HepG2 (cell line): ENCODE results near the gene IL1A. TPM values are rescaled to one million over a fixed set of nuclear protein-coding genes. Genes with fewer than 3 reads are reported as not detected.

Experiments used
- BATF2 ChIP-seq: sonication (generic); formaldehyde crosslinking; IDR thresholded peaks from 2 replicates; pipeline ENCODE4 v1.8.0; 2022; ENCODE audit warnings: mild to moderate bottlenecking, missing genetic modification reagents, moderate library complexity
- CREB1 ChIP-seq, 2 experiments: fragments of 450-650 bp in 1 of 2; IDR thresholded peaks; 2 replicates each; pipeline ENCODE4 v1.6.1; 2016 to 2017; ENCODE audit warnings: control low read depth in 1 of 2, mild to moderate bottlenecking in 1 of 2, missing compliant biosample characterization in 1 of 2, missing genetic modification characterization in 1 of 2
- FOSL1 ChIP-seq: sonication (generic); formaldehyde crosslinking; IDR thresholded peaks from 2 replicates; pipeline ENCODE4 v1.9.0; 2021; ENCODE audit warnings: missing genetic modification reagents, borderline replicate concordance
- FOXA3 ChIP-seq: IDR thresholded peaks from 2 replicates; pipeline ENCODE4 v1.6.1; 2016; ENCODE audit warnings: missing genetic modification reagents, missing compliant biosample characterization
- HDAC1 ChIP-seq: sonication (generic); formaldehyde crosslinking; IDR thresholded peaks from 2 replicates; pipeline ENCODE4 v1.5.1; 2020; ENCODE audit warnings: mild to moderate bottlenecking, missing genetic modification reagents
- HINFP ChIP-seq: sonication (generic); formaldehyde crosslinking; IDR thresholded peaks from 2 replicates; pipeline ENCODE4 v1.4.0; 2020; ENCODE audit warnings: low read depth, mild to moderate bottlenecking, missing genetic modification reagents
- KLF13 ChIP-seq: sonication (generic); formaldehyde crosslinking; IDR thresholded peaks from 2 replicates; pipeline ENCODE4 v1.4.0; 2020; ENCODE audit warnings: mild to moderate bottlenecking, missing genetic modification reagents
- NFKBIZ ChIP-seq: IDR thresholded peaks from 2 replicates; pipeline ENCODE4 v1.6.1; 2018; ENCODE audit warnings: missing genetic modification reagents, missing compliant biosample characterization
- SIX4 ChIP-seq: sonication (generic); formaldehyde crosslinking; IDR thresholded peaks from 2 replicates; pipeline ENCODE4 v1.4.0; 2020; ENCODE audit warnings: missing genetic modification reagents
- SNAPC5 ChIP-seq: sonication (generic); formaldehyde crosslinking; IDR thresholded peaks from 2 replicates; pipeline ENCODE4 v1.8.1; 2023; ENCODE audit warnings: mild to moderate bottlenecking, missing genetic modification reagents, borderline replicate concordance
- SUZ12 ChIP-seq: fragments of 150-350 bp; IDR thresholded peaks from 2 replicates; pipeline ENCODE4 v1.6.1; 2014; ENCODE audit warnings: low read depth, low read length
- TEAD2 ChIP-seq: sonication (generic); formaldehyde crosslinking; IDR thresholded peaks from 2 replicates; pipeline ENCODE4 v1.9.0; 2021; ENCODE audit warnings: missing genetic modification reagents
- XRCC5 ChIP-seq: fragments of 200-400 bp; formaldehyde crosslinking; optimal IDR thresholded peaks from 2 replicates; pipeline ENCODE3; 2017; ENCODE audit warnings: mild to moderate bottlenecking, low read length
- ZBTB8A ChIP-seq: sonication (generic); formaldehyde crosslinking; IDR thresholded peaks from 2 replicates; pipeline ENCODE4 v1.4.0; 2020; ENCODE audit warnings: mild to moderate bottlenecking, low read depth, missing genetic modification reagents, borderline replicate concordance
- ZNF12 ChIP-seq: sonication (generic); formaldehyde crosslinking; IDR thresholded peaks from 2 replicates; pipeline ENCODE4 v1.5.0; 2020; ENCODE audit warnings: missing genetic modification reagents
- ZNF326 ChIP-seq: sonication (generic); formaldehyde crosslinking; IDR thresholded peaks from 2 replicates; pipeline ENCODE4 v1.4.0; 2020; ENCODE audit warnings: missing genetic modification reagents, borderline replicate concordance
- ZNF557 ChIP-seq: sonication (generic); formaldehyde crosslinking; IDR thresholded peaks from 2 replicates; pipeline ENCODE4 v1.4.0; 2020; ENCODE audit warnings: missing genetic modification reagents
- polyA plus RNA-seq, 8 experiments: library from polyadenylated mRNA; depleted of rRNA in 3 of 8; stranded (reverse) in 7 of 8; unstranded in 1 of 8; fragments of >200 nt; fragmentation: Illumina TruSeq in 4 of 8; extraction: Trizol in 4 of 8; gene quantifications; 2 replicates each; pipeline versions ENCODE4 v1.2.1 to v1.2.3, GENCODE V29; 2011 to 2016; ENCODE audit warnings: low read depth in 4 of 8, missing spikeins in 1 of 8, mixed read lengths in 1 of 8; ENCODE audit not compliant: insufficient read depth in 1 of 8
- total RNA-seq, 5 experiments: library from RNA; depleted of rRNA; stranded (reverse); fragments of >200 nt; fragmentation: Illumina TruSeq; extraction: Trizol; gene quantifications; 2 replicates each; pipeline ENCODE4 v1.2.3, GENCODE V29; 2016; ENCODE audit warnings: low read depth in 1 of 5
- TF ChIP-seq, protein P1 (sequence below): sonication (generic); formaldehyde crosslinking; IDR thresholded peaks from one replicate; pipeline ENCODE4 v1.5.1; 2020; ENCODE audit warnings: mild to moderate bottlenecking, missing genetic modification reagents; ENCODE audit errors: not compliant biosample characterization

IL1A gene
- total and polyA plus RNA-seq, 2 of the 13 experiments (the other 11 are each of a cell fraction or from before 2014, with no cell fraction given) = not detected

DNA sequence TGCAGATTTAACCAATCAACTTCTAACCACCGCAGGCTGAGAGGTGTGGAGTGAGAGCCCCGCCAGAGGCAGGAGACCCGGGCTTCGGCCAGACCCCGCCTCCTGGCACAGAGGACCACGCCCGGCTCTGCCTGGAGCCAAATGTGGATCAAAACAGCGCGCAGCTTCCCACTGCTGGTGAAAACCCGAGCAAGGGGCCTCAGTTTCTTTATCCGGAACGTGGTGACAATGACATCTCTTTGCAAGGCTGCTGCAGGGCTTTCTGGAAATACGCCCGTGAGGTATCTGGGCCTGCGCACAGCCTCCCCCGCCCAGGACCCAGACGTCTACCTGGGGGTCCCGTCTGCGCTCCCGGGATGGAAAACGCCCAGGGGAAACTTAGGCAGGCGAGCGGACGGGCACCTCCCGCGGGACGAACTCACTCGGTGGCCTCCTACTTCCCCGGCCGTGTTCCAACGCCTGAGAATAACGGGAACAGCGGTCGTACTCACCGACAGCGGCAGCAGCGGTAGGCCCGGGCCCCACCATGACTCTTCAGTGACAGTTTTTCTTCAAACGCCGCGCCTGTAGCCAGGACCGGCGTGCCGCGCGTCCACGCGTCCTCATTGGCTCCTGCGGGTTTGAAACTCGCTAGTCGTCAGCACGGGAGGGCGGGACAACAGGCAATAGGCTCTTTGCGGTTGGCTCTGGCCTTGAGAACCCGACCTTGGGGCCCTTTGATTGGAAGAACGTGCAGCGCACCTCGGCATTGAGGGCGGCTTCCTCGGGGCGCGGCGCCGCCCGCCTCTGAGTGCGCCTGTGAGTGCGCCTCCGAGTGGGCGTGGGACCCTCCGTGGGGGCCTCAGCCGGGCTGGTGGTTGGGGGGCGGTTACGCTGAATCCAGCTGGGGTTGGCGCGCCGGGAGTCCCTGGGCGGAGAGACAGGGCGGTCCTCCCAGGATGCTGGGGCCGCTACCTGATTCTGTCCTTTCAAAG is 19.9 kb downstream of the IL1A start, which contains the start of gene CKAP2L (continued):
- TF ChIP-seq, protein P1, sequence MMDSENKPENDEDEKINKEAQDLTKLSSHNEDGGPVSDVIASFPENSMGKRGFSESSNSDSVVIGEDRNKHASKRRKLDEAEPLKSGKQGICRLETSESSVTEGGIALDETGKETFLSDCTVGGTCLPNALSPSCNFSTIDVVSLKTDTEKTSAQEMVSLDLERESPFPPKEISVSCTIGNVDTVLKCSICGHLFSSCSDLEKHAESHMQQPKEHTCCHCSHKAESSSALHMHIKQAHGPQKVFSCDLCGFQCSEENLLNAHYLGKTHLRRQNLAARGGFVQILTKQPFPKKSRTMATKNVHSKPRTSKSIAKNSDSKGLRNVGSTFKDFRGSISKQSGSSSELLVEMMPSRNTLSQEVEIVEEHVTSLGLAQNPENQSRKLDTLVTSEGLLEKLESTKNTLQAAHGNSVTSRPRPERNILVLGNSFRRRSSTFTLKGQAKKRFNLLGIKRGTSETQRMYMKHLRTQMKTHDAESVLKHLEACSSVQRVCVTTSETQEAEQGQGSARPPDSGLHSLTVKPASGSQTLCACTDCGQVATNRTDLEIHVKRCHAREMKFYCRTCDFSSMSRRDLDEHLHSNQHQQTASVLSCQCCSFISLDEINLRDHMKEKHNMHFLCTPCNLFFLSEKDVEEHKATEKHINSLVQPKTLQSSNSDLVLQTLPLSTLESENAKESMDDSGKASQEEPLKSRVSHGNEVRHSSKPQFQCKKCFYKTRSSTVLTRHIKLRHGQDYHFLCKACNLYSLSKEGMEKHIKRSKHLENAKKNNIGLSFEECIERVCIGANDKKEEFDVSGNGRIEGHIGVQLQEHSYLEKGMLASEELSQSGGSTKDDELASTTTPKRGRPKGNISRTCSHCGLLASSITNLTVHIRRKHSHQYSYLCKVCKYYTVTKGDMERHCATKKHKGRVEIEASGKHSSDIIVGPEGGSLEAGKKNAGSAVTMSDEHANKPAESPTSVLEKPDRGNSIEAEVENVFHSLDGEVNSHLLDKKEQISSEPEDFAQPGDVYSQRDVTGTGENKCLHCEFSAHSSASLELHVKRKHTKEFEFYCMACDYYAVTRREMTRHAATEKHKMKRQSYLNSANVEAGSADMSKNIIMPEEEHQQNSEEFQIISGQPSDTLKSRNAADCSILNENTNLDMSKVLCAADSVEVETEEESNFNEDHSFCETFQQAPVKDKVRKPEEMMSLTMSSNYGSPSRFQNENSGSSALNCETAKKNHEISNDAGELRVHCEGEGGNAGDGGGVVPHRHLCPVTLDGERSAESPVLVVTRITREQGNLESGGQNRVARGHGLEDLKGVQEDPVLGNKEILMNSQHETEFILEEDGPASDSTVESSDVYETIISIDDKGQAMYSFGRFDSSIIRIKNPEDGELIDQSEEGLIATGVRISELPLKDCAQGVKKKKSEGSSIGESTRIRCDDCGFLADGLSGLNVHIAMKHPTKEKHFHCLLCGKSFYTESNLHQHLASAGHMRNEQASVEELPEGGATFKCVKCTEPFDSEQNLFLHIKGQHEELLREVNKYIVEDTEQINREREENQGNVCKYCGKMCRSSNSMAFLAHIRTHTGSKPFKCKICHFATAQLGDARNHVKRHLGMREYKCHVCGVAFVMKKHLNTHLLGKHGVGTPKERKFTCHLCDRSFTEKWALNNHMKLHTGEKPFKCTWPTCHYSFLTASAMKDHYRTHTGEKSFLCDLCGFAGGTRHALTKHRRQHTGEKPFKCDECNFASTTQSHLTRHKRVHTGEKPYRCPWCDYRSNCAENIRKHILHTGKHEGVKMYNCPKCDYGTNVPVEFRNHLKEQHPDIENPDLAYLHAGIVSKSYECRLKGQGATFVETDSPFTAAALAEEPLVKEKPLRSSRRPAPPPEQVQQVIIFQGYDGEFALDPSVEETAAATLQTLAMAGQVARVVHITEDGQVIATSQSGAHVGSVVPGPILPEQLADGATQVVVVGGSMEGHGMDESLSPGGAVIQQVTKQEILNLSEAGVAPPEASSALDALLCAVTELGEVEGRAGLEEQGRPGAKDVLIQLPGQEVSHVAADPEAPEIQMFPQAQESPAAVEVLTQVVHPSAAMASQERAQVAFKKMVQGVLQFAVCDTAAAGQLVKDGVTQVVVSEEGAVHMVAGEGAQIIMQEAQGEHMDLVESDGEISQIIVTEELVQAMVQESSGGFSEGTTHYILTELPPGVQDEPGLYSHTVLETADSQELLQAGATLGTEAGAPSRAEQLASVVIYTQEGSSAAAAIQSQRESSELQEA (CRISPR knock-in tag) = no peak
- TF ChIP-seq XRCC5 = peak; percentile 68
- peak; percentile 42; the same call in 1 of the 2 replicates for TF ChIP-seq SUZ12
- TF ChIP-seq HINFP (CRISPR knock-in tag) = 0 out of 2 replicates have a peak, but pooled peaks have one; percentile 29
- peak; percentile 95 for TF ChIP-seq SNAPC5 (CRISPR knock-in tag)
- peak; percentile 93 for TF ChIP-seq CREB1 (IDR thresholded peaks at IDR 0.05)
- peak; percentile 98 for TF ChIP-seq CREB1 (CRISPR knock-in tag; IDR thresholded peaks at IDR 0.05)
- TF ChIP-seq BATF2 = peak; percentile 98
- TF ChIP-seq ZNF12 (CRISPR knock-in tag) = no peak
- TF ChIP-seq KLF13 (CRISPR knock-in tag) = peak; percentile 73; the same call in 1 of the 2 replicates
- no peak for TF ChIP-seq FOSL1 (CRISPR knock-in tag)
- TF ChIP-seq ZBTB8A (CRISPR knock-in tag) = peak; percentile 96
- peak; percentile 100 for TF ChIP-seq HDAC1 (CRISPR knock-in tag)
- peak; percentile 27; the same call in 1 of the 2 replicates for TF ChIP-seq SIX4 (CRISPR knock-in tag)
- no peak for TF ChIP-seq TEAD2
- no peak for TF ChIP-seq ZNF326
- TF ChIP-seq NFKBIZ = 0 out of 2 replicates have a peak, but pooled peaks have one; percentile 26
- TF ChIP-seq FOXA3 (CRISPR knock-in tag) = peak; percentile 38
- TF ChIP-seq ZNF557 (CRISPR knock-in tag) = 0 out of 2 replicates have a peak, but pooled peaks have one; percentile 42
